Breast epithelium (tissue), 3 donors: ENCODE results near the gene ELL.

Experiments used
- CTCF ChIP-seq, 3 donors: fragments of 450-650 bp; IDR thresholded peaks; one replicate each; pipeline ENCODE4 v1.5.1; 2016 to 2017; ENCODE audit warnings: antibody characterized with exemption in 3 of 3, mild to moderate bottlenecking in 3 of 3, moderate library complexity in 3 of 3
- POLR2A ChIP-seq: fragments of 450-650 bp; IDR thresholded peaks from one replicate; pipeline ENCODE4 v1.6.1; 2016; ENCODE audit warnings: antibody characterized with exemption, mild to moderate bottlenecking, moderate library complexity
- POLR2AphosphoS5 ChIP-seq, 3 donors: sonication (generic); formaldehyde crosslinking; IDR thresholded peaks; one replicate each; pipeline ENCODE4 v1.6.1; 2017; ENCODE audit warnings: antibody characterized with exemption in 3 of 3

GRCh38 chr19:18566953-18567352, 45.1 kb upstream of the ELL start:
- TF ChIP-seq CTCF (IDR thresholded peaks at IDR 0.05) (no peak), POLR2A (no peak), POLR2AphosphoS5 (IDR thresholded peaks at IDR 0.05) (no peak)
